NCI-H510A (cell line): ENCODE measurements around the gene KDM3B.
"Not testable (repeated sequence)": the region's sequence is repeated elsewhere in the genome, so short reads cannot be mapped to it uniquely, and the experiment has no call there.

ENCODE experiments used
- DNase-seq: peaks from one replicate; lab custom pipeline; 2025; lab: John Stamatoyannopoulos, UW

Gene KDM3B

DNA sequence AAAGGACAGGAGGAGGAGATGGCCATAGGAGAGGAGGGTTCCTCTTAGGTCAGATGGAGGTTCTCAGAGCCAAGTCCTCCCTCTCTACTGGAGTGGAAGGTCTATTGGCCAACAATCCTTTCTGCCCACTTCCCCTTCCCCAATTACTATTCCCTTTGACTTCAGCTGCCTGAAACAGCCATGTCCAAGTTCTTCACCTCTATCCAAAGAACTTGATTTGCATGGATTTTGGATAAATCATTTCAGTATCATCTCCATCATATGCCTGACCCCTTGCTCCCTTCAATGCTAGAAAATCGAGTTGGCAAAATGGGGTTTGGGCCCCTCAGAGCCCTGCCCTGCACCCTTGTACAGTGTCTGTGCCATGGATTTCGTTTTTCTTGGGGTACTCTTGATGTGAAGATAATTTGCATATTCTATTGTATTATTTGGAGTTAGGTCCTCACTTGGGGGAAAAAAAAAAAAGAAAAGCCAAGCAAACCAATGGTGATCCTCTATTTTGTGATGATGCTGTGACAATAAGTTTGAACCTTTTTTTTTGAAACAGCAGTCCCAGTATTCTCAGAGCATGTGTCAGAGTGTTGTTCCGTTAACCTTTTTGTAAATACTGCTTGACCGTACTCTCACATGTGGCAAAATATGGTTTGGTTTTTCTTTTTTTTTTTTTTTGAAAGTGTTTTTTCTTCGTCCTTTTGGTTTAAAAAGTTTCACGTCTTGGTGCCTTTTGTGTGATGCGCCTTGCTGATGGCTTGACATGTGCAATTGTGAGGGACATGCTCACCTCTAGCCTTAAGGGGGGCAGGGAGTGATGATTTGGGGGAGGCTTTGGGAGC lies 115.9 kb downstream of the KDM3B start:
- DNase-seq = no peak

DNA sequence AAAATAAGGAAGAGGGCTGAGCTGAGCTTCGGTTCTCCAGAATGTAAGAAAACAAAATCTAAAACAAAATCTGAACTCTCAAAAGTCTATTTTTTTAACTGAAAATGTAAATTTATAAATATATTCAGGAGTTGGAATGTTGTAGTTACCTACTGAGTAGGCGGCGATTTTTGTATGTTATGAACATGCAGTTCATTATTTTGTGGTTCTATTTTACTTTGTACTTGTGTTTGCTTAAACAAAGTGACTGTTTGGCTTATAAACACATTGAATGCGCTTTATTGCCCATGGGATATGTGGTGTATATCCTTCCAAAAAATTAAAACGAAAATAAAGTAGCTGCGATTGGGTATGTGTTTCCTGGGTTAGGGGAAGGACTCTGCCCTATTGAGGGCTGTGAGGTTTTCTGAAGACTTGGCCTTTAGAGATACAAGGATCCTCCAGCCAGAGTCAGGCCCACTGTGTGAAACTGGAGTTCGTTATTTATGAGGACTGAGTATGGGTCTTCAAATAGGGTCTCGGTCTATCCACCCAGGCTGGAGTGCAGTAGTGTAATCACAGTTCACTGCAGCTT lies 116.6 kb downstream of the KDM3B start:
- DNase-seq = no peak

GRCh38 chr5:138469540-138470321 lies 117.2 kb downstream of the KDM3B start:
- DNase-seq = no peak

GRCh38 chr5:138470322-138471051 lies 118.0 kb downstream of the KDM3B start:
- no peak for DNase-seq

DNA sequence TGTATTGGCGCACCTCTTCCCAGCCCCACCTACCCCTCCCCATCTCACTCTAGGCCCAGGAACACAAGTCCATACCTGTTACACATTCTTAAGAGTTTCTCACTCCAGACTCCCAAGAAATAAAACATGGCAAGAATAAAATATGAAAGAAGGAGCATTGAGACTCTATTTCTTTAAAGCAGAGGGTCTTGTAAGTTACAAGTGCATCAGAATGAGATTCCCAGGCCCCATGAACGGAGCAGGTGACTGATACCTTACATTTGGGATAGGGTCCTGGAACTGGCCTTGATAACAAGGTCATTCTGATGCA lies 118.5 kb downstream of the KDM3B start:
- DNase-seq = no peak

DNA sequence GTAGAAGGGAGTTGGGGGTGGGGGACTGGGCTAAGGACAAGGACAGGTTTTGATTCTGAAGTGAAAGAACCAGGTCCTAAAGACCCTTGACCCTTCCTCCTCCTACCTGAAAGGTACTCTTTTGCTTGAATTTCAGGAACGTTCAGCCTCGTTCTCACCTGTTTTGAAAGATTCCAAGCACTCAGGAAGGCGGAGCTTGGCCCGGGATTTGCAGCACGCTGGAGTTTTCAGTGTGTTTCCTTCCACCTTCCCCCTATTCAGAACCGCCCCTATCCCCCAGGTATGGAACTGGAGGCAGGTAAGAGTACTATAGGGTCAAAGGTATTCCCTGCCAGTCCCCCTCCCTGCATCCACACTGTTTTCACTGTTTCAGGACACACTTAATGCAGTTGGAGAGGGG lies 119.9 kb downstream of the KDM3B start:
- no peak for DNase-seq

DNA sequence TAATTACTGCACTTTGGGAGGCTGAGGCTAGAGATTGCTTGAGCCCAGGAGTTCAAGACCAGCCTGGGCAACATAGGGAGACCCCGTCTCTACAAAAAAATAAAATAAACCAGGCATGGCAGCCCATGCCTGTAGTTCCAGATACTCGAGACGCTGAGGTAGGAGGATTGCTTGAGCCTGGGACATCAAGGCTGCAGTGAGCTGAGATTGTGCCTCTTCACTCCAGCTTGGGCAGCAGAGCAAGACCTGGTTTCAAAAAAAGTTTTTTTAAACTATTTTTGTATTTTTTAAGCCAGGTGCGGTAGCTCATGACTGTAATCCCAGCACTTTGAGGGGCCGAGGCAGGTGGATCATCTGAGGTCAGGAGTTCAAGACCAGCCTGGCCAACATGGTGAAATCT lies 120.7 kb downstream of the KDM3B start:
- DNase-seq = not testable (repeated sequence)

DNA sequence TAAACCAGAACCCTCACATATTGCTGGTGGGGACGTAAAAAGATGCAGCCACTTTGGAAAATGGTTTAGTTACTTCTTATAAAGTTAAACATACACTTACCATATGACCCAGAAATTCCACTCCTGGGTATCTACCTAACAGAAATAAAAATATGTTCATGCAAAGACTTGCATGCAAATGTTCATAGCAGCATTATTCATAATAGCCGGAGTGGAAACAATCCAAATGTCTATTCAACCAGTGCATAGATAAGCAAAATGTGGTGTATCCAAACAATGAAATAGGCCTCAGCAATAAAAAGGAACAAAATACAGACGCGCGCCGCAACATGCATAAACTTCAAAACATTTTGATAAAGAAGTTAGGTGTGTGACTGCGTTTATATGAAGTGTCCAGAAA lies 124.4 kb downstream of the KDM3B start:
- DNase-seq = no peak

- no peak for DNase-seq
Observed at GRCh38 chr5:138482638-138483037, 130.2 kb downstream of the KDM3B start.
